B cell (primary cell): Measurements from ENCODE around the gene NCBP3. TPM values are rescaled to one million over a fixed set of nuclear protein-coding genes. Genes with fewer than 3 reads are reported as not detected.

Experiments used
- ATAC-seq: fragments of 200-7000 bp; cut with Tn5 transposase; one replicate; pipeline ENCODE4 v1.10.0; 2021; ENCODE audit warnings: low read depth, mild to moderate bottlenecking, moderate number of reproducible peaks, moderate library complexity
- CTCF ChIA-PET: fragments of 350-600 bp; sonication (Branson Sonifier 250); formaldehyde crosslinking; loops from one replicate; lab custom pipeline; 2021; ENCODE audit warnings: antibody characterized with exemption, inconsistent platforms; lab: Charles Lee
- POLR2A ChIA-PET: fragments of 350-600 bp; sonication (Branson Sonifier 250); formaldehyde crosslinking; loops from one replicate; lab custom pipeline; 2021; ENCODE audit warnings: antibody characterized with exemption; lab: Charles Lee
- DNase-seq: peaks from one replicate; pipeline ENCODE4 v3.0.0; 2013
- H2AFZ ChIP-seq: 2 replicates; pipeline ENCODE4 v1.6.1; 2012; ENCODE audit warnings: mild to moderate bottlenecking, low read depth, low read length; ENCODE audit not compliant: insufficient read depth, poor library complexity, severe bottlenecking
- H3K27ac ChIP-seq, 2 donors: 1 replicate in 1 of 2; 2 replicates in 1 of 2; pipeline ENCODE4 v1.5.1; 2012 to 2013; ENCODE audit warnings: low read length in 2 of 2, mild to moderate bottlenecking in 2 of 2, moderate library complexity in 1 of 2
- H3K27me3 ChIP-seq, 4 experiments: fragments of 200-600 bp in 1 of 4; sonication (generic) in 1 of 4; replicated peaks in 1 of 4; 1 replicate in 2 of 4; 2 replicates in 2 of 4; pipeline versions ENCODE4 v1.6.1 to v1.7.0; 2013 to 2016; ENCODE audit warnings: low read length in 3 of 4, mild to moderate bottlenecking in 2 of 4, mixed read lengths in 1 of 4, moderate library complexity in 1 of 4; ENCODE audit not compliant: insufficient read depth in 4 of 4, control insufficient read depth in 3 of 4; ENCODE audit errors: control extremely low read depth in 1 of 4
- H3K36me3 ChIP-seq, 2 experiments: replicated peaks in 1 of 2; 1 replicate in 1 of 2; 2 replicates in 1 of 2; pipeline versions ENCODE4 v1.6.1 to v1.7.1; 2013; ENCODE audit warnings: low read length in 1 of 2; ENCODE audit not compliant: insufficient read depth in 2 of 2, control insufficient read depth in 1 of 2; ENCODE audit errors: control extremely low read depth in 1 of 2, extremely low read depth in 1 of 2
- H3K4me1 ChIP-seq, 2 donors: fragments of 200-600 bp in 1 of 2; sonication (generic) in 1 of 2; 1 replicate in 1 of 2; 2 replicates in 1 of 2; pipeline versions ENCODE4 v1.5.1 to v1.6.1; 2013 to 2017; ENCODE audit warnings: low read length in 2 of 2; ENCODE audit not compliant: control insufficient read depth in 2 of 2, insufficient read depth in 2 of 2
- H3K4me2 ChIP-seq: replicated peaks from 2 replicates; pipeline ENCODE3; 2012; ENCODE audit warnings: mild to moderate bottlenecking, low read depth, low read length; ENCODE audit not compliant: poor library complexity, severe bottlenecking
- H3K4me3 ChIP-seq, 5 experiments: fragments of 200-600 bp in 1 of 5; sonication (generic) in 1 of 5; 1 replicate in 3 of 5; 2 replicates in 2 of 5; pipeline versions ENCODE4 v1.5.1 to v1.7.0; 2011 to 2016; ENCODE audit warnings: low read length in 4 of 5, mild to moderate bottlenecking in 4 of 5, low read depth in 2 of 5, control low read depth in 1 of 5, moderate library complexity in 1 of 5; ENCODE audit not compliant: insufficient read depth in 1 of 5; ENCODE audit errors: control extremely low read depth in 1 of 5, extremely low read depth in 1 of 5
- H3K79me2 ChIP-seq: fragments of 200-600 bp; sonication (generic); one replicate; pipeline ENCODE4 v1.6.0; 2016; ENCODE audit warnings: low read length; ENCODE audit not compliant: control insufficient read depth, insufficient read depth
- H3K9ac ChIP-seq: fragments of 200-600 bp; sonication (generic); 2 replicates; pipeline ENCODE4 v1.6.1; 2017; ENCODE audit warnings: mild to moderate bottlenecking, low read length, moderate library complexity
- H3K9me3 ChIP-seq, 3 donors: one replicate each; pipeline versions ENCODE4 v1.6.1 to v1.7.1; 2013; ENCODE audit warnings: low read length in 2 of 3; ENCODE audit not compliant: control insufficient read depth in 2 of 3, insufficient read depth in 1 of 3; ENCODE audit errors: control extremely low read depth in 1 of 3
- H4K20me1 ChIP-seq: 2 replicates; pipeline ENCODE4 v1.6.0; 2012; ENCODE audit warnings: mild to moderate bottlenecking, low read length; ENCODE audit not compliant: insufficient read depth, control insufficient read depth, poor library complexity, severe bottlenecking
- H3K27ac Mint-ChIP-seq: one replicate; pipeline ENCODE4 v1.8.0; 2021; ENCODE audit warnings: mixed read lengths
- H3K27me3 Mint-ChIP-seq: one replicate; pipeline ENCODE4 v1.8.0; 2021; ENCODE audit warnings: mixed read lengths
- H3K4me1 Mint-ChIP-seq: one replicate; pipeline ENCODE4 v1.8.0; 2021; ENCODE audit warnings: mixed read lengths
- H3K4me3 Mint-ChIP-seq: one replicate; pipeline ENCODE4 v1.8.0; 2021; ENCODE audit warnings: mixed read lengths
- H3K9me3 Mint-ChIP-seq: one replicate; pipeline ENCODE4 v1.8.0; 2022; ENCODE audit warnings: mixed read lengths; ENCODE audit not compliant: insufficient read depth
- EZH2 ChIP-seq: IDR thresholded peaks from 2 replicates; pipeline ENCODE4 v1.6.1; 2012; ENCODE audit warnings: borderline replicate concordance, low read depth, mild to moderate bottlenecking, moderate library complexity, low read length; ENCODE audit not compliant: insufficient read depth, poor library complexity, severe bottlenecking
- WGBS: methylation state at CpG from one replicate; pipeline ENCODE4 v1.1.5; 2013; ENCODE audit warnings: missing lambda C conversion rate; ENCODE audit not compliant: insufficient coverage; 5-methylcytosine and 5-hydroxymethylcytosine counted together
- intact Hi-C: fragments of 100-400 bp; cut with micrococcal nuclease; formaldehyde crosslinking; loops from one replicate; pipeline ENCODE4 v1.10.0; 2022
- polyA plus RNA-seq: library from polyadenylated mRNA; depleted of rRNA; stranded (reverse); fragments of >200 nt; gene quantifications from 2 replicates; pipeline ENCODE4 v1.2.3, GENCODE V29; 2012
- total RNA-seq, 2 donors: library from RNA; stranded (reverse); fragments of 120-200 nt in 1 of 2; gene quantifications; 1 replicate in 1 of 2; 2 replicates in 1 of 2; pipeline versions ENCODE4 v1.2.3 to v1.2.4, GENCODE V29; 2013 to 2022
- TF ChIP-seq, protein P1 (sequence below): fragments of 200-600 bp; IDR thresholded peaks from one replicate; pipeline ENCODE4 v1.8.0; 2022; ENCODE audit warnings: antibody characterized with exemption, mild to moderate bottlenecking

NCBP3 gene
- total and polyA plus RNA-seq, 2 donors (not counting 1 experiment from before 2014, with no cell fraction given), result 11.1 to 71.7 TPM

DNA sequence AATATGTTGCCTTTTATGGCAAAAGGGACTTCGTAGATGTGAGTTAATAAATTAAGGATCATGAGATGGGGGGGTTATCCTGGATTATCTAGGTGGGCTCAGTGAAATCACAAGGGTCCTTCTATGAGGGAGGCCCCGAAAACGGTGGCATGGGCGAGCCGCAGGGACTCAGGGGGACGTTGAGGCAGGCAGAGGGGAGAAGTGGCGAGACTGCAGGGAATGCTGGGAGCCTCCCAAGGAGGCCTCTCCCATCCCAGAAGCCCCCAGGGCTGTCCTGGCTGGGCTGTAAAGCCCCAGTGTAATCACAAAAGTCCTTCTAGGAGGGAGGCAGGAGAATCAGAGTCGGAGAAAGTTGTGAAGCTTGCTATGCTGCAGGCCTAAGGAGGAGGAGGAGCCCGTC lies 80.1 kb downstream of the NCBP3 start:
- Histone ChIP-seq H3K79me2 (no peaks in the 10 kb centered on the region), H4K20me1 (no peaks in the 10 kb centered on the region), H3K4me3 (no peak overlapping the region), H3K9me3 (peaks cover 0 to 3% (median 0%) of the 10 kb centered on the region in 3 donors), H3K9ac (peak overlapping the region; percentile 34), H3K36me3 (no peaks in the 10 kb centered on the region), H2AFZ (peak overlapping the region; percentile 72), H3K4me1 (peaks cover 17 to 31% of the 10 kb centered on the region in 2 donors), H3K4me2 (peak overlapping the region; percentile 51), H3K27me3 (no peaks in the 10 kb centered on the region), H3K27ac (no peak overlapping the region)
- H3K4me3 Mint-ChIP-seq, result peak overlapping the region; percentile 78
- 98% methylated on average over 6 of the region's 9 CpGs for WGBS
- ChIA-PET POLR2A (interaction anchor here (0.8 to 2.7 kb wide), 4 partner anchors 30 to 63 kb away, joined by 3 to 11 read pairs (median 8); no protein-coding TSS in a partner anchor), CTCF (interaction anchor here (1.1 to 20.4 kb wide), 4 partner anchors 30 to 78 kb away, joined by 3 to 176 read pairs (median 34); no protein-coding TSS in a partner anchor)
- TF ChIP-seq, protein P1, sequence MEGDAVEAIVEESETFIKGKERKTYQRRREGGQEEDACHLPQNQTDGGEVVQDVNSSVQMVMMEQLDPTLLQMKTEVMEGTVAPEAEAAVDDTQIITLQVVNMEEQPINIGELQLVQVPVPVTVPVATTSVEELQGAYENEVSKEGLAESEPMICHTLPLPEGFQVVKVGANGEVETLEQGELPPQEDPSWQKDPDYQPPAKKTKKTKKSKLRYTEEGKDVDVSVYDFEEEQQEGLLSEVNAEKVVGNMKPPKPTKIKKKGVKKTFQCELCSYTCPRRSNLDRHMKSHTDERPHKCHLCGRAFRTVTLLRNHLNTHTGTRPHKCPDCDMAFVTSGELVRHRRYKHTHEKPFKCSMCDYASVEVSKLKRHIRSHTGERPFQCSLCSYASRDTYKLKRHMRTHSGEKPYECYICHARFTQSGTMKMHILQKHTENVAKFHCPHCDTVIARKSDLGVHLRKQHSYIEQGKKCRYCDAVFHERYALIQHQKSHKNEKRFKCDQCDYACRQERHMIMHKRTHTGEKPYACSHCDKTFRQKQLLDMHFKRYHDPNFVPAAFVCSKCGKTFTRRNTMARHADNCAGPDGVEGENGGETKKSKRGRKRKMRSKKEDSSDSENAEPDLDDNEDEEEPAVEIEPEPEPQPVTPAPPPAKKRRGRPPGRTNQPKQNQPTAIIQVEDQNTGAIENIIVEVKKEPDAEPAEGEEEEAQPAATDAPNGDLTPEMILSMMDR, result no peak
- TF ChIP-seq EZH2, result no peak
- intact Hi-C loops, result loop anchor here (1.0 kb wide), 4 partner anchors 11 to 145 kb away; no protein-coding TSS in a partner anchor
- no peaks in the 10 kb centered on the region for H3K27me3 Mint-ChIP-seq
- no peak for ATAC-seq
- DNase-seq, result no peak
- H3K27ac Mint-ChIP-seq, result peak overlapping the region; percentile 91
- no peaks in the 10 kb centered on the region for H3K9me3 Mint-ChIP-seq
- peaks cover 28% of the 10 kb centered on the region for H3K4me1 Mint-ChIP-seq

DNA sequence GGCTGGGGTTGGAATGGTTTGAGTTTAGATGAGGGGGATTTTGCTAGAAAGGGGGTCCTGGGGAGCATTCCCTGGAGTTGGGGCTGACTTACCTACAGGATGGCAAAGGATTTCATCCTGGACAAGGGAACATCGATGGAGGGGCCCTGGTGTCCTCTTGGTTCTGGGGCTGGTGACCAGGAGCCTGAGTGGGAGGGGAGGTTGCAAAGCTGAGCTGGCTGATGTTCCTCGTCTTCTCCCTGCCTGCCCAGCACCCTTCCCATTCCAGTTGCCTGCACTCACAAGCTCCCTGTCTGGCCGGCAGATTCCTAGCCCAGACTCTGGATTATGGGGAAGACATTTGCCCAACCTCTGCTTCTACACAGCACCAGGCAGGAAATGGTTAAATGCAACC lies 82.3 kb downstream of the NCBP3 start:
- no peaks in the 10 kb centered on the region for H3K36me3 ChIP-seq
- H3K9ac ChIP-seq, result no peak overlapping the region
- H3K4me3 ChIP-seq, result no peak overlapping the region
- Mint-ChIP-seq H3K27me3 (no peaks in the 10 kb centered on the region), H3K27ac (peak overlapping the region; percentile 88), H3K9me3 (no peaks in the 10 kb centered on the region), H3K4me3 (peak overlapping the region; percentile 59), H3K4me1 (peaks cover 20% of the 10 kb centered on the region)
- no peaks in the 10 kb centered on the region for H4K20me1 ChIP-seq
- whole genome bisulfite sequencing, result 73% methylated on average over 1 of the region's 3 CpGs
- no peak for DNase-seq
- no peaks in the 10 kb centered on the region for H3K79me2 ChIP-seq
- H3K4me2 ChIP-seq, result no peak overlapping the region
- no peak overlapping the region for H3K27ac ChIP-seq
- intact Hi-C loops, result no loop called here
- TF ChIP-seq, protein P1, result no peak
- TF ChIP-seq EZH2, result no peak
- no peak overlapping the region for H2AFZ ChIP-seq
- H3K4me1 ChIP-seq, result peaks cover 10 to 22% of the 10 kb centered on the region in 2 donors
- ATAC-seq, result no peak
- CTCF ChIA-PET, result interaction anchor here (3.2 to 20.4 kb wide), 3 partner anchors 27 to 81 kb away, joined by 13 to 176 read pairs (median 56); no protein-coding TSS in a partner anchor
- H3K9me3 ChIP-seq, result peaks cover 0 to 11% (median 0%) of the 10 kb centered on the region in 3 donors
- POLR2A ChIA-PET, result interaction anchor here (0.6 to 2.7 kb wide), 2 partner anchors 32 to 94 kb away, joined by 3 to 6 read pairs; no protein-coding TSS in a partner anchor
- H3K27me3 ChIP-seq, result no peaks in the 10 kb centered on the region
